Panc1 (cell line): ENCODE data around the gene DPPA4. TPM values are rescaled to one million over a fixed set of nuclear protein-coding genes. Genes with fewer than 3 reads are reported as not detected.
A peak's percentile ranks its signal among the peaks of the same experiment; 100 is the strongest.

Experiments used
- ATAC-seq: fragments of 200-7000 bp; cut with Tn5 transposase; 2 replicates; pipeline ENCODE4 v1.9.1; 2020; ENCODE audit warnings: mild to moderate bottlenecking, moderate library complexity
- BruUV-seq: library from RNA; stranded (reverse); fragments of 400-500 nt; replicated peaks from 2 replicates; lab custom pipeline; 2021; lab: Mats Ljungman, UMichigan
- CTCF ChIA-PET: fragments of 300-600 bp; sonication (Branson Sonifier 250); formaldehyde crosslinking; loops from one replicate; lab custom pipeline; 2022; ENCODE audit warnings: antibody characterized with exemption; lab: Charles Lee
- POLR2A ChIA-PET: fragments of 300-600 bp; sonication (Branson Sonifier 250); formaldehyde crosslinking; loops from one replicate; lab custom pipeline; 2022; ENCODE audit warnings: antibody characterized with exemption; lab: Charles Lee
- DNase-seq: peaks from one replicate; pipeline ENCODE4 v3.0.0-alpha.2; 2010; ENCODE audit warnings: low read depth, low spot score
- H3K27ac ChIP-seq: 2 replicates; pipeline ENCODE4 v1.5.1; 2011; ENCODE audit warnings: mild to moderate bottlenecking, low read length, inconsistent platforms
- H3K27me3 ChIP-seq: fragments of 200-500 bp; sonication (Bioruptor generic); 2 replicates; pipeline ENCODE4 v1.6.0; 2014; ENCODE audit warnings: low read length, inconsistent platforms; ENCODE audit not compliant: control insufficient read depth, insufficient read depth
- H3K36me3 ChIP-seq: fragments of 200-500 bp; sonication (Bioruptor generic); 2 replicates; pipeline ENCODE4 v1.5.1; 2014; ENCODE audit warnings: inconsistent platforms, mild to moderate bottlenecking, low read length, moderate library complexity; ENCODE audit not compliant: control insufficient read depth, insufficient read depth
- H3K4me1 ChIP-seq: 2 replicates; pipeline ENCODE4 v1.5.1; 2011; ENCODE audit warnings: inconsistent platforms, mild to moderate bottlenecking, low read length, moderate library complexity; ENCODE audit not compliant: control insufficient read depth, insufficient read depth
- H3K4me3 ChIP-seq, 2 experiments: 2 replicates each; pipeline ENCODE4 v1.5.1; 2011 to 2012; ENCODE audit warnings: low read depth in 2 of 2, low read length in 2 of 2, mild to moderate bottlenecking in 2 of 2, inconsistent platforms in 1 of 2, moderate library complexity in 1 of 2
- H3K9me3 ChIP-seq: fragments of 200-500 bp; sonication (Bioruptor generic); 2 replicates; pipeline ENCODE4 v1.5.1; 2014; ENCODE audit warnings: low read depth, mild to moderate bottlenecking, inconsistent platforms, low read length, moderate library complexity; ENCODE audit not compliant: control insufficient read depth, insufficient read depth
- CTCF ChIP-seq: fragments of 450-650 bp; IDR thresholded peaks from 2 replicates; pipeline ENCODE4 v1.5.1; 2017; ENCODE audit warnings: mild to moderate bottlenecking
- POLR2AphosphoS5 ChIP-seq: IDR thresholded peaks from 2 replicates; pipeline ENCODE4 v1.6.1; 2012; ENCODE audit warnings: mild to moderate bottlenecking, low read depth, low read length, moderate library complexity
- REST ChIP-seq, 2 experiments: IDR thresholded peaks; 2 replicates each; pipeline ENCODE4 v1.6.1; 2011 to 2012; ENCODE audit warnings: low read depth in 2 of 2, control low read depth in 1 of 2, low read length in 1 of 2, mild to moderate bottlenecking in 1 of 2, moderate library complexity in 1 of 2; ENCODE audit not compliant: insufficient read depth in 1 of 2
- SIN3A ChIP-seq: IDR thresholded peaks from 2 replicates; pipeline ENCODE4 v1.6.1; 2012; ENCODE audit warnings: low read depth, mild to moderate bottlenecking, low read length, moderate library complexity, borderline replicate concordance; ENCODE audit not compliant: insufficient read depth
- TCF7L2 ChIP-seq: IDR thresholded peaks from 2 replicates; pipeline ENCODE4 v1.6.1; 2011; ENCODE audit warnings: mild to moderate bottlenecking, low read depth, low read length, inconsistent platforms
- in situ Hi-C: cut with HindIII; loops from 2 replicates; pipeline ENCODE4 v1.10.0; 2016; ENCODE audit warnings: low sequenced_read_pairs, low pct_unique_long_range_greater_than_20kb
- intact Hi-C: fragments of 100-400 bp; cut with micrococcal nuclease; formaldehyde crosslinking; loops from one replicate; pipeline ENCODE4 v1.10.0; 2022; ENCODE audit not compliant: unreplicated experiment
- total RNA-seq: library from RNA; stranded (reverse); gene quantifications from one replicate; pipeline ENCODE4 v1.2.1, GENCODE V29; 2021; ENCODE audit not compliant: unreplicated experiment

Gene DPPA4
- total RNA-seq, 1 experiment from 2014 or later: 0.26 TPM

GRCh38 chr3:109338322-109338721 is 976 bp upstream of the DPPA4 start:
- H3K27ac ChIP-seq: no peak overlapping the region
- H3K4me3 ChIP-seq: no peak overlapping the region
- no peaks in the 10 kb centered on the region for H3K4me1 ChIP-seq
- DNase-seq (no peak), ATAC-seq (no peak)
- intact Hi-C loops: no loop called here
- no peak for TF ChIP-seq TCF7L2
- no peak for TF ChIP-seq REST (IDR thresholded peaks at IDR 0.05; ENCODE audit: insufficient read depth in 1 of 2, low read depth in 2 of 2, low read length in 1 of 2)
- no peak for TF ChIP-seq POLR2AphosphoS5
- no peak for TF ChIP-seq CTCF
- no peak for TF ChIP-seq SIN3A
- H3K9me3 ChIP-seq: no peaks in the 10 kb centered on the region
- ChIA-PET POLR2A (no interaction called here), CTCF (no interaction called here)
- no TSS peak for BruUV-seq
- in situ Hi-C loops: no loop called here
- H3K27me3 ChIP-seq: no peaks in the 10 kb centered on the region
- H3K36me3 ChIP-seq: no peaks in the 10 kb centered on the region

- Histone ChIP-seq H3K9me3 (no peaks in the 10 kb centered on the region), H3K4me1 (no peaks in the 10 kb centered on the region), H3K27me3 (no peaks in the 10 kb centered on the region), H3K36me3 (no peaks in the 10 kb centered on the region), H3K4me3 (peak overlapping the region; percentile 13 to 29), H3K27ac (no peak overlapping the region)
- DNase-seq (no peak), ATAC-seq (peak; percentile 68; the same call in 1 of the 2 replicates)
- in situ Hi-C loops: no loop called here
- ChIA-PET CTCF (no interaction called here), POLR2A (no interaction called here)
- intact Hi-C loops: no loop called here
- BruUV-seq: no TSS peak
- TF ChIP-seq TCF7L2 (no peak), POLR2AphosphoS5 (no peak), SIN3A (no peak), CTCF (no peak), REST (IDR thresholded peaks at IDR 0.05; ENCODE audit: insufficient read depth in 1 of 2, low read depth in 2 of 2, low read length in 1 of 2) (no peak)
Measured at GRCh38 chr3:109336291-109336861, 970 bp downstream of the DPPA4 start.
